Measurements from ENCODE around the gene GNRH2.
"Not testable (repeated sequence)": the region's sequence is repeated elsewhere in the genome, so short reads cannot be mapped to it uniquely, and the experiment has no call there.

Gene GNRH2

DNA sequence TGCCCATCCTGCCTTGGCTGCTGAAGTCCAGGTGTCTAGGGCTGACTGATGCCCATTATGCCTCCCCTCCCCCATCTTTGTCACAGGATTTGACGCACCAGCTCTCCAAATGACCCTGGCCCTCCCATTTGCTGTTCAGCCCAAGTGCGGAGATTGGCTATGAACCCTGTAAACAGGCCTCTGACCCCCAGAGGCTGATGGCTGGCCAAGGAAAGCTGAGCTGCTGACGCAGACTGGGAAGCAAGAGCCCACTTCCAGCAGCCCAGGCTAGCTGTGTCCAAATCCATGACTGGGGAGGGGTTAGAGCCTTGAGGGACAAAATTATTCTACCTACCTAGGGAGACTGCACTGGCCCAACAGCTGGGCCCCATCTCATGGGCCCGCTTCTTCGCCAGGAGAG lies 797 bp upstream of the GNRH2 start:
- DNase-seq, result no peak

DNA sequence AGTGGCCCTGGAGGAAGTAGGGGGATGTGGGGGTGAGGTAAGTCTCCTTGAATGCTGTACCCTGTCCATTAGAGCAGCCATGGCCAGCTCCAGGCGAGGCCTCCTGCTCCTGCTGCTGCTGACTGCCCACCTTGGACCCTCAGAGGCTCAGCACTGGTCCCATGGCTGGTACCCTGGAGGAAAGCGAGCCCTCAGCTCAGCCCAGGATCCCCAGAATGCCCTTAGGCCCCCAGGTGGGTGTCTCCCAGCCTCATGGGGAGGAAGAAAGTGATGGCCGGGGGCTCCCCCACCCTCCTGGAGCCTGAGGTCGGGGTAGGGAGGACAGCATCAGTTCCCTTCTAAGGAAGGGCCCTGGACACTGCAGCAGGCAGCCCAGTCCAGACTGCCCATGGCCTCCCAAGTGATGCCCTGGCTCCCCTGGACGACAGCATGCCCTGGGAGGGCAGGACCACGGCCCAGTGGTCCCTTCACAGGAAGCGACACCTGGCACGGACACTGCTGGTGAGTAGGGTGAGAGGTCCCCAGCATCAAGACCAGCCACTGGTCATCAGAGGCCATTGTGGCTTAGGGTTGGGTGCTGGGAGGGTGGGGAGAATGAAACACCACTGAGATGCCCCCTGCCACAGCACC lies 1.0 kb downstream of the GNRH2 start:
- DNase-seq, result no peak

DNA sequence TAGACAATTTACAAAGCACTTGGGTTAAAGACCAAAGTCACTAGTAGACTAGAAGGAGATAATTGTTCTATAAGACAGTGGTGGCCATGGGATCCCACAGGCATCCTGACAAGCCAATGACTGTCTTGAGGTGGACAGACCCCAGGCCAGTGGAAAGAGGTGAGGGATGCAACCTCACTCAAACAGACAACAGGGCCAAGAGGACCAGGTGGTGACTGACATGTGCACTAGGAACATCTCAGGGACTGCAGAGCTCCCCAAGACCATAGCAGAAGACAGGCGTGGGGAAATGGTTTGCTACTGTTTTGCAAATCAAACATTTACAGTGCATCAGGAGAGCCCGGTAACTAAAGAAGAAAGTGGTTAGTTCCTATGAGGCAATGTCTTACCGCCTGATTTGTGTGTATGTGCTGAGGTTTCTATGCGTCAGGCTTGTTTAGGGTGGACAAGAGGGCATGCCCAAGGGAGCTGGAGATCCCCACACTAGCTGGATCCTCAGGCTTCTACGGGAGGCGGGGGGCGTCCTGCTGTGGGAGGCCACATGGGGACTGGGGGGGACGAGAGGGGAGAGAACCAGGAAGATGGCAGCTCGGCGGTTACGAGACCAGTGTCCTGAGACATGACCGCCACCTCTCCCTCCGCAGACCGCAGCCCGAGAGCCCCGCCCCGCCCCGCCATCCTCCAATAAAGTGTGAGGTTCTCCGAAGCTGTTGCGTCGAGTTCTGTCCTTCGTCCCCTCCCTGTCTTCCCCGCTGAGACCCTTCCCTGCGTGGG lies 1.8 kb downstream of the GNRH2 start:
- peak in 3 of 5 donors; percentile 28 to 30 (median 30) for DNase-seq

DNA sequence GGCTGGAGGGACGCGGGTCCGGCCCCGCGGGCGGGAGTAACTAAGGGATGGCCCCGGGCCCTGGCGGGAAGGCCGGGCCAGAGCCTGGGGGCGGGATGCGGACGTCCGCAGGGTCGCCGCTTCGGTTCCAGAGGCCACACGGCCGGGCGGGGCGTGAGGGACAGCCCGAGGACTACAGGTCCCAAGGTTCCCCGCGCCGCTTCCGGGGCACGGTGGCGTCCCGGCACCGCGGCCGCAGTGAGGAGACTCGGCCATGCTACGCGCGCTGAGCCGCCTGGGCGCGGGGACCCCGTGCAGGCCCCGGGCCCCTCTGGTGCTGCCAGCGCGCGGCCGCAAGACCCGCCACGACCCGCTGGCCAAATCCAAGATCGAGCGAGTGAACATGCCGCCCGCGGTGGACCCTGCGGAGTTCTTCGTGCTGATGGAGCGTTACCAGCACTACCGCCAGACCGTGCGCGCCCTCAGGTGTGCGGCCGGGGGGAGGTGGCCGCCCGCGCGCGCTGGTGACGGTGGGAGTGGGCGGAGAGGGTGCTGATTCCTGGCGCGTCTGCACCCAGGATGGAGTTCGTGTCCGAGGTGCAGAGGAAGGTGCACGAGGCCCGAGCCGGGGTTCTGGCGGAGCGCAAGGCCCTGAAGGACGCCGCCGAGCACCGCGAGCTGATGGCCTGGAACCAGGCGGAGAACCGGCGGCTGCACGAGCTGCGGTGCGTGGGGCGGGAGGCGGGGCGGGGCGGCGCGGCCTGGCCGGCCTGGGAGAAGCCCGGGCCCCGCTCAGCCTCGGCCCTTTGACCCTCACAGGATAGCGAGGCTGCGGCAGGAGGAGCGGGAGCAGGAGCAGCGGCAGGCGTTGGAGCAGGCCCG lies 2.6 kb downstream of the GNRH2 start, which contains the start of gene MRPS26:
MRPS26 (plus strand) TSS at position 237 of the 861 bp plus-strand sequence; CDS start at position 254, 17 bp downstream.
- peak; percentile 51 to 87 (median 69) for DNase-seq

DNA sequence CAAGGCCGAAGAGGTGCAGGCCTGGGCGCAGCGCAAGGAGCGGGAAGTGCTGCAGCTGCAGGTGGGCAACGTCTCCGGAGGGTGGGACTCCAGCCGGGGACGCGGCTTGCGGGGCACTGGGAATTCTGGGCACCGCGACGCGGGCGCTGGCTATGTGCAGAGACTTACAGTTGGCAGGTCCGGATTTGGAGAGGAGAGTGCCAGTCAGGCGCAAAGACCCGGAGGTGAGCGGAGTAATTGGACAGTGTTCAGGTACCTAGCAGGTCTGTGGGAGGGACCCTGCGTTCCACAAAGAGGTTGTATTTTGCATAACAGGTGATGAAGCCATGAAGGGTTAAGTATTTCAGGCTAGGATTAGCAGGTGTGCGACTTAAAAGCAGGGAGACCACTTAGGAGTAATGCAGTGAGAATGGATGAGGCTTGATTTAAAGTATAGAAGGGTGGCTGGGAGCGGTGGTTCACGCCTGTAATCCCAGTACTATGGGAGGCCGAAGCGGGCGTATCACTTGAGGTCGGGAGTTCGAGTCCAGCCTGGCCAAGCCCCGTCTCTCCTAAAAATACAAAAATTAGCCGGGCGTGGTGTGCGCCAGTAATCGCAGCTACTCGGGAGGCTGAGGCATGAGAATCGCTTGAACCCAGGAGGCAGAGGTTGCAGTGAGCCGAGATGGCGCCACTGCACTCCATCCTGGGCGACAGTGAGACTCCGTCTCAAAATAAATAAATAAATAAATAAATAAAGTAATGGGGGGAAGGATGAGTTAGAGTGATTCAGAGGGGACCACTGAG lies 3.4 kb downstream of the GNRH2 start:
- DNase-seq, result peak in 1 of 5 donors; percentile 18

DNA sequence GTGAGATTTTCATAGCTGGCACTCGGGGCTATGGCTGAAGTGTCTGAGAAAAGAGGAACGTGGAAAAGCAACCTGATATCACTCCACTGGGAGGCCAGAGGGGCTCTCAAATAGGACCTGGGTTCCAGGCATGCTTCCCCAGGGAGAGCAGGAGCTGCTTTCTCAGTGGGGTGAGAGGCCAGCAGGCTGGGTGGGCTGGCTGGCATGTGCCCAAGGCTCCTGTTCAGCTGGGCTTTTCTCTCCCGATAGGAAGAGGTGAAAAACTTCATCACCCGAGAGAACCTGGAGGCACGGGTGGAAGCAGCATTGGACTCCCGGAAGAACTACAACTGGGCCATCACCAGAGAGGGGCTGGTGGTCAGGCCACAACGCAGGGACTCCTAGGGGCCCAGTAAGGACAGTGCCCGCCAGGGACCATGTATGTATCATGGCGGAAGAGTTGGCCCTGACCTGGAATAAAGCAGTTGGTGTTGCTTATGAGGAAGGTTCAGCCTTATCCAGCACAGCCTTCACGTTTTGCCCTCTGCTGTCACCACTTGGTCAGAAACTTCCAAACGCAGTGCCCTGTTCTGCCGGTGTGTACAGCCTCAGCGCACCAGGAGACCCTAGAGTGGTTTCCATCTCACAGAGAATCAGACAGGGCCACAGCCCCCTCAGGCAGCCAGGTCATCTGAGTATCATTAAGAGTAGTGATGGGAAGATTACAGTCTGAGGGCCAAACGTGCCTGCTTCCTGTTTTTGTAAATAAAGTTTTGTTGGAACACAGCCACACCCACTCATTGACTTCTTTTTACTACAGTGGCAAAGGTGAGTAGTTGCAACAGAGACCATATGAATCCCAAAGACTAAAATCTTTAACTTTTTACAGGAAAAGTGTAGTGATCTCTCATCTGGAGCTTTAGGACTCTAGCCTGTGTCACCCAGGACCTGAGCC lies 4.3 kb downstream of the GNRH2 start:
- no peak for DNase-seq

DNA sequence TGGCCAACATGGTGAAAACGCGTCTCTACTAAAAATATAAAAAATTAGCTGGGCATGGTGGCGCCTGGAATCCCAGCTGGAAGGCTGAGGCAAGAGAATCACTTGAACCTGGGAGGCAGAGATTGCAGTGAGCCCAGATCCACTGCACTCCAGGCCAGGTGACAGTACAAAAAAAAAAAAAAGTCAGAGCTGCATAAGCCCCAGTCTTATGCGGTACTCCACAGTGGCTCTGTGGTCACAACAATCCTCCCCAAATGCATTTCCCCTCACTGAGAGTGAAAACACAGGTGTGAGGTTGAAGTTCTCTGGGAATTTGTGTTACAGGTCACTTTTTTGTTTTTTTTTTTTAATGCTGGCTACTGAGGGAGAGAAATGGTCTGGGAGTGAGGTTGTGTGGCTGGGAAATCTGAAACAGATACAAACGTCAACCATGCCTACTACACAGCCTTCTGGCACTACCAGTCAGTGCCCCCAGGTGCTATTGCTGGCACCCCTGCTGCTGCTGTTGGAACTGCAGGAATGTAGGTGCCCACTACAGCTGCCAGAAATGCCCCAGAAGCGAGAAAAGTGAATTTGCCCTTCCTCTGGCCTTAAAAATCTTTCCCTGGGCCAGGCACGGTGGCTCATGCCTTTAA lies 8.1 kb downstream of the GNRH2 start:
- DNase-seq, result no peak

DNA sequence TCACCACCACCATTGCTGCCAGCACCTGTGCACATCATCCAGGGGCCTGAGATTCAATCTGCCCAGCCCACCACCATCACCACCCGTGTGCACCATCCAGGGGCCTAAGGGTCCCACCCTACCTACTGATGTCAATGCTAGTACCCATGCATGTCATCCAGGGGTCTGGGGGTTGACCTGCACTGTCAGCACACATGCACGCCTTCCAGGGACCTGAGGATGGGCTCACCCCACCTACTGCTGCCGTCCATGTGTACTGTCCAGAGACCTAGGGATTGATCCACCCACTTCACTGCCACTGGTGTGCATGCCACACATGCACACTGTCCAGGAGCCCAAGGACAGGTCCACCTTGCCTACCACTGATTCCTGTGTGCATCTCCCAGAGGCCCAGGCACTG lies 16.1 kb downstream of the GNRH2 start:
- no peak for DNase-seq

DNA sequence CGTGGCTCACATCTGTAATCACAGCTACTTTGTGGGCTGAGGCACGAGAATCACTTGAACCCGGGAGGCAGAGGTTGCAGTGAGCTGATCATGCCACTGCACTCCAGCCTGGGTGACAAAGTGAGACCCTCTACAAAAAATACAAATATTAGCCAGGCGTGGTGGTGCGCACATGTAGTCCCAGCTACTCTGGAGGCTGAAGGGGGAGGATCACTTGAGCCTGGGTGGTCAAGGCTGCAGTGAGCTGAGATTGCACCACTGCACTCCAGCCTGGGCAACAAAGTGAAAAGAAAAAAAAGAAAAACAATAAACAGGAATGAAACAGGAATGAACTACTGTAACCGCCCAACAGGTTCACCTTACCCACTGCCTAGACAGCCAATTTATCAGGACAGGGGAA lies 20.7 kb downstream of the GNRH2 start:
- DNase-seq, result not testable (repeated sequence)

DNA sequence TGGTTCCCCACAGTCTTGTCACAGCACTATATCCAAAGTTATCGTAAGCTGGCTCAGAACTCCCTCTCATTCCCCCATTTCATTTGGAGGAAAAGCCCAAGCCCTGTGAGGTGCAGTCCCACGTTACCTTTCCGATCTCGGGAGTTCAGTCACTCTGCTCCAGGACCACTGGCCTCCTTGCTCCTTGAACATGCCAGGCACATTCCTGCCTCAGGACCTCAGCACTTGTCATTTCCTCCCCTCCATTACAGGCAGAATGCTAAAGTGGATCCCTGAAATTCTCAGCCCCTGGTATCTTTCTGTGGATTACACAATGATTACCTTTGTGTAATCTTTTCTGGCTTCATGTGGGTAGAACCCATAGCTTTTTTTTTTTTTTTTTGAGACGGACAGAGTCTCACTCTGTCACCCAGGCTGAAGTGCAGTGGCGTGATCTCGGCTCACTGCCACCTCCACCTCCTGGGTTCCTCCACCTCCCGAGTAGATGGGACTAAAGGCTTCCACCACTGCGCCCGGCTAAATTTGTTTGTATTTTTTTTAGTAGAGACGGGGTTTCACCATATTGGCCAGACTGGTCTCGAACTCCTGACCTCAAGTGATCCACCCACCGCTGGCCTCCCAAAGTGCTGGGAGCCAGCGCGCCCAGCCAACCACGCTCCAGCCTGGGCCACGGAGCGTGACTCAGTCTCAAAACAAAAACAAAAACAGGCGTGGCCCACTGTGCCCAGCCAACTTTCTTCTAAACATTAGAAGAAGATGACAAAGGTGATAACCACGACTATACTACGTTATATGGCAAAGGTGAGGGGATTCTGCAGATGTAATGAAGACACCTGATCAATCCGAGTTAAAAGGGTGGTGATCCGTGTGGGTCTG lies 24.0 kb downstream of the GNRH2 start:
- no peak for DNase-seq

DNA sequence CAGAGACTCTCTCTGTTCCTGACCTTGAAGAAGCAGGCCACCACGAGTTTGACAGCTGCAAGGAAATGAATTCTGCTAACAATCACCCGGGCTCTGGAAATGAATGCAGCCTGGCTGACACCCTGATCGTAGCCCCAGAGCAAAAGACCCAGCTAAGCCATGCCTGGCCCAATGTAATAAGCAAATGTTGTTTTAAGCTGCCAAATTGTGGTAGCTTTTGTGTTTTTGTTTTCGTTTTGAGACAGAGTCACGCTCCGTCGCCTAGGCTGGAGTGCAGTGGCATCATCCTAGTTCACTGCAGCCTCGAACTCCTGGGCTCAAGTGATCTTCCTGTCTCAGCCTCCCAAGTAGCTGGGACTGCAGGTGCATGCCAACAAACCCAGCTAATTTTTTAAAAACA lies 24.7 kb downstream of the GNRH2 start:
- no peak for DNase-seq

DNA sequence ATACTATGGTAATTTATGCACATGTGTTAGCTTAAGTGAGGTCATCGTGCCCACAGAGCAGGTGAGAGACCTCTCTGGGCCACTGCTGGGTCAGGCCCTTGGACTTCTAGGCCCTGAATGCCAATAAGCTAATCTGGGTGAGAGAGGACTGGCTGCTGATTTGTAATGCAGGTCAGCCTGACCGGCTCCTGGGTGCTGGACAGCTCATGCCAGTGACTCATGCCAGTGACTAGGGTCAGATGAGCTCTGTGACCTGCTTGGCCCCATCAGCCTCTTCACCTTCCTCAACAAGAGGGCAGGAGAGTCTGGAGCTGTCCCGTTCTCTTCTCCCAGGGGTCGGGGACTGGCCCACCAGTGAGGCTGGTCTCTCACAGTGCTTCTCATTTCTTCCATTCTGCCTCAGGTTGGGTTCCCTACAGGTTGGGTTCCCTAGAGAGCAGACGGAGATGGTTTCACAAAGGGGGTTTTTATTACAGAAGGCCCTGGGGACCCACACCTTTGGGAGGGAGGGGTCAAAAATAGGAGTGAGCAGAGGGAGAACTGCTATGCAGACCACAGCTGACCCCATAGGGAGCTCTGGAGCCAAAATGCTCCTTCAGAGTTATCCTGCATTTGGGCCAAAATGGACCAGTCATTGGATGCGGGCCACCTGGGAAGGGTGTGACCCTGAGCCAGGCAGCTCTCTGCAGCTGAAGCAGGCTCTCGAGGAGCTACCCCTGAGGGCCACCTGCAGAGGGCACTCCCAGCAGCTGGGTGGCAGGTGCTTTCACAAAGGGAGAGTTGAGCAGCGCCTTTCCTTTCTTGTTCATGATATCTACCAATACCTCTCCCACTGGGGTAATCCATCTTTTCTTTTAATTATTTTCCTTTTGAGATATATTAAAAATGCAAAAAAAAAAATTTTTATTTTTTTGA lies 25.8 kb downstream of the GNRH2 start:
- DNase-seq, result peak in 2 of 5 donors; percentile 36 to 37

DNA sequence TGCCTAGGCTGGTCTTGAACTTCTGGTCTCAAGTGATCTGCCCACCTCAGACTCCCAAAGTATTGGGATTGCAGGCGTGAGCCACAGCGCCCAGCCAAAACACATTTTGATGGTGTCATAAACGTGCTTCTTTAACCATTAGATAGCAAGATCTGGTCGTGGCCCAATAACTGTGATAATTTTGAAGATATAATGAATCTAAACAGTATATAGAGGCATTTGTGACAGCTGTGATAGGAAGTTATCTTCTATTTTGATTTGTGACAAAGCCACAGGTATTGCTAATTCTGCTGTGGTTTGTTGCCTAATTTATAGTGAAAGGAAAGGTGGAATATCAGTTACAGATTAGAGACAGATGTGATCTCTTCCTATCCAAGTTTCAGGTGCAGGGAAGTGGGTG lies 27.3 kb downstream of the GNRH2 start:
- no peak for DNase-seq

DNA sequence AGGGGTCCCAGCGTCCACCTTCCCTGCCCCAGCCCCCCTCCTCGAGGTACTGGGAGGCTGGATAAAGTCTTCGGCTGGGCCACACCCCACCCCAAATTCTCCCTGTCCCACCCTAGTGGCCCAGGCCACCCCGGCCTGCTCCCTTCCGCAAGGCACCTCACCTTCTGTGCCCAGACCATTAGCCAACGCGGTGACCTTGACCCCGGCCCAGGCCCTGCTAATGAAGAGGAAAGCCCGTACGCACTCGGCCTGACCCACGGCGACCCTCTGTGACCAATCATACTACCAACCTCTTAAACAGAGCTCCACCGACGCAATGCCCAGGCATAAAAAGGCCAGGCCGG lies 27.8 kb downstream of the GNRH2 start:
- DNase-seq, result no peak

DNA sequence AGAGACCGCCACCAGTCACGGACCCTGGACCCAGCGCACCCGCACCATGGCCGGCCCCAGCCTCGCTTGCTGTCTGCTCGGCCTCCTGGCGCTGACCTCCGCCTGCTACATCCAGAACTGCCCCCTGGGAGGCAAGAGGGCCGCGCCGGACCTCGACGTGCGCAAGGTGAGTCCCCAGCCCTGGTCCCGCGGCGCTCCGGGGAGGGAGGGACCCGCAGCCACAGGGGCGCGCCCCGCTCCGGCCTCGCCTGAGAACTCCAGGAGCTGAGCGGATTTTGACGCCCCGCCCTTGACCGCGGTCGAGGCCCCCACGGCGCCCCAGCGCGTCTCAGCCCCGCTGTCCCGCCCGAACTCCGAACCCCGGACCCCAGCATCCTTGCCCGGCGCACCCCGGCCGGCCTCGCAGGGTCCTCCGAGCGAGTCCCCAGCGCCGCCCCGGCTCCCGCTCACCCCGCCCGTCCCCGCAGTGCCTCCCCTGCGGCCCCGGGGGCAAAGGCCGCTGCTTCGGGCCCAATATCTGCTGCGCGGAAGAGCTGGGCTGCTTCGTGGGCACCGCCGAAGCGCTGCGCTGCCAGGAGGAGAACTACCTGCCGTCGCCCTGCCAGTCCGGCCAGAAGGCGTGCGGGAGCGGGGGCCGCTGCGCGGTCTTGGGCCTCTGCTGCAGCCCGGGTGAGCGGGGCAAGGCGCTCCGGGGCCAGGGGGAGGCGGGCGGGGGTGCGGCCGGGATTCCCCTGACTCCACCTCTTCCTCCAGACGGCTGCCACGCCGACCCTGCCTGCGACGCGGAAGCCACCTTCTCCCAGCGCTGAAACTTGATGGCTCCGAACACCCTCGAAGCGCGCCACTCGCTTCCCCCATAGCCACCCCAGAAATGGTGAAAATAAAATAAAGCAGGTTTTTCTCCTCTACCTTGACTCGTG lies 28.4 kb downstream of the GNRH2 start, which contains the start of gene OXT:
OXT (plus strand) TSS at position 11 of the 920 bp plus-strand sequence; CDS start at position 47, 36 bp downstream.
- DNase-seq, result peak; percentile 61 to 73 (median 69)

DNA sequence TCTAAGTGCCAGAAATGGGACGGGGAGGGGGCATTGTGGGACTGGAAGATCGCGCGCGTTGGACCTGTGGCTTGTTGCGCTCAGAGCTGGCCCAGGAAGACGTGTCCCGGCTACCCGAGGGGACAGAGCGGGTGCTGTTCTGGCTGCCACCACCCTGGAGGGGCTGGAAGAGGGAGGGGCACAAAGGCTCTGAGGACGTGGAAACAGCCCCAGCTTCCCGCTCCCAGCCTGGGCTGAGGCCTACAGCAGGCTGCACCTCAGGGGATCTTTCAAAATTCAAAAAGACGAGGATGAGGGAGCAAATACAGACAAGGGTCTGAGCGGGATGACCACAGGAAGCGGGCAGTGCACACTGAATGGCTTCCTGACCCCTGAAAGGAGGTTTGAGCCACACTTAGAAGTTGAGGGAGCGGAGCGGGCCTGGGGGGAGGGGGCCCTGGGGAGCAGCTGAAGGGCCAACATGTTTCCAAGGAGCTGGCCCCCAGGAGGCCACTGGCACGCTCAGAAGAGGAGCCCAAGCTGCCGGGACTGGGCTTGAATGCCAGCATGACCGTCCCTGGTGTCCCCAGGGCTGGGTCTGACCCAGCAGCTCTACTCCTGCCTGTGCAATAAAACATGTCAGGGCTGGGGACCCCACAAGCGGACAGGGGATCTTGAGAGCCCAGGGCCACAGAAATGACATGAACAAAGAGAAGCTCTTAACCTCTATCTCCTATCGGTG lies 29.3 kb downstream of the GNRH2 start:
- no peak for DNase-seq

DNA sequence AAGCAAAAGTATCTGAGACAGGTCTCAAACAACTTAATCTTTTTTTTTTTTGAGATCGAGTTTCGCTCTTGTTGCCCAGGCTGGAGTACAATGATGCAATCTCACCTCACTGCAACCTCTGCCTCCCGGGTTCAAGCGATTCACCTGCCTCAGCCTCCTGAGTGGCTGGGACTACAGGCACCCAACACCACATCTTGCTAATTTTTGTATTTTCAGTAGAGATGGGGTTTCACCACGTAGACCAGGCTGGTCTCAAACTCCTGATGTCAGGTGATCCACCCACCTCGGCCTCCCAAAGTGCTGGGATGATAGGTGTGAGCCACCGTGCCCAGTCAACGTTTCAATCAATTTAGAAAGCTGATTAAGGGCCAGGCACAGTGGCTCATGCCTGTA lies 29.8 kb downstream of the GNRH2 start:
- DNase-seq, result not testable (repeated sequence)

Measured in T-helper 1 cell (primary cell).